T-helper 1 cell treated with Interleukin-12 subunit alpha and Interleukin-12 subunit beta and Interleukin-4 antibody, amounts not matched to agents 30 μg/mL and 1 μg/mL, for 36 hours (primary cell): ENCODE data around the gene ATP1B2.
A peak's percentile ranks its signal among the peaks of the same experiment; 100 is the strongest.
"Not testable (repeated sequence)": the region's sequence is repeated elsewhere in the genome, so short reads cannot be mapped to it uniquely, and the experiment has no call there.

Experiments
- H3K27ac Mint-ChIP-seq: one replicate; pipeline ENCODE4 v1.8.0; 2021; ENCODE audit warnings: mild to moderate bottlenecking, mixed read lengths
- H3K27me3 Mint-ChIP-seq: one replicate; pipeline ENCODE4 v1.8.0; 2021; ENCODE audit warnings: low read depth, mixed read lengths
- H3K36me3 Mint-ChIP-seq: one replicate; pipeline ENCODE4 v1.8.0; 2021; ENCODE audit warnings: low read depth, mixed read lengths
- H3K4me1 Mint-ChIP-seq: one replicate; pipeline ENCODE4 v1.8.0; 2021; ENCODE audit warnings: low read depth, mixed read lengths
- H3K4me3 Mint-ChIP-seq: one replicate; pipeline ENCODE4 v1.8.0; 2021; ENCODE audit warnings: mild to moderate bottlenecking, moderate library complexity, mixed read lengths
- H3K9me3 Mint-ChIP-seq: one replicate; pipeline ENCODE4 v1.8.0; 2021; ENCODE audit warnings: mixed read lengths

ATP1B2 gene

GRCh38 chr17:7627250-7628121 is 23.2 kb upstream of the ATP1B2 start, which contains the start of gene SAT2:
Gene SAT2 (minus strand): TSS chr17:7627821. CDS start chr17:7627635, 186 bp downstream.
- Mint-ChIP-seq H3K9me3 (no peaks in the 10 kb centered on the region), H3K27me3 (no peaks in the 10 kb centered on the region), H3K27ac (peak within 1 kb of the TSS; percentile 72), H3K4me3 (peak within 1 kb of the TSS; percentile 95), H3K36me3 (peaks cover 2% of the 10 kb centered on the region), H3K4me1 (peaks cover 8% of the 10 kb centered on the region)

- H3K9me3 Mint-ChIP-seq = no peaks in the 10 kb centered on the region
- peaks cover 9% of the 10 kb centered on the region for H3K4me1 Mint-ChIP-seq
- H3K4me3 Mint-ChIP-seq = no peak within 1 kb of the TSS
- H3K36me3 Mint-ChIP-seq = peaks cover 2% of the 10 kb centered on the region
- H3K27me3 Mint-ChIP-seq = no peaks in the 10 kb centered on the region
- H3K27ac Mint-ChIP-seq = no peak within 1 kb of the TSS
Measured at GRCh38 chr17:7629939-7630571, 20.7 kb upstream of the ATP1B2 start, which contains the start of gene SHBG. Gene SHBG (plus strand): TSS chr17:7630135. CDS start chr17:7630173, 38 bp downstream.

- Mint-ChIP-seq H3K4me1 (peaks cover 8% of the 10 kb centered on the region), H3K27me3 (no peaks in the 10 kb centered on the region), H3K27ac (no peak overlapping the region), H3K4me3 (no peak overlapping the region), H3K9me3 (no peaks in the 10 kb centered on the region), H3K36me3 (no peaks in the 10 kb centered on the region)
Measured at GRCh38 chr17:7631398-7632380, 19.0 kb upstream of the ATP1B2 start.

GRCh38 chr17:7632492-7632894 is 18.2 kb upstream of the ATP1B2 start:
- H3K4me3 Mint-ChIP-seq = no peak overlapping the region
- H3K4me1 Mint-ChIP-seq = peaks cover 4% of the 10 kb centered on the region
- no peaks in the 10 kb centered on the region for H3K9me3 Mint-ChIP-seq
- H3K27ac Mint-ChIP-seq = no peak overlapping the region
- H3K27me3 Mint-ChIP-seq = no peaks in the 10 kb centered on the region
- H3K36me3 Mint-ChIP-seq = no peaks in the 10 kb centered on the region

GRCh38 chr17:7633093-7633492 is 17.6 kb upstream of the ATP1B2 start:
- H3K27me3 Mint-ChIP-seq = no peaks in the 10 kb centered on the region
- H3K4me1 Mint-ChIP-seq = peaks cover 4% of the 10 kb centered on the region

GRCh38 chr17:7634384-7634783 is 16.3 kb upstream of the ATP1B2 start:
- H3K9me3 Mint-ChIP-seq = no peaks in the 10 kb centered on the region
- H3K4me3 Mint-ChIP-seq = no peak overlapping the region
- peaks cover 8% of the 10 kb centered on the region for H3K27me3 Mint-ChIP-seq
- H3K4me1 Mint-ChIP-seq = peaks cover 4% of the 10 kb centered on the region
- H3K36me3 Mint-ChIP-seq = no peaks in the 10 kb centered on the region
- H3K27ac Mint-ChIP-seq = no peak overlapping the region

More at GRCh38 chr17:7633093-7633492, 17.6 kb upstream of the ATP1B2 start:
- Mint-ChIP-seq H3K27ac (no peak overlapping the region), H3K9me3 (no peaks in the 10 kb centered on the region), H3K4me3 (no peak overlapping the region), H3K36me3 (no peaks in the 10 kb centered on the region)

- Mint-ChIP-seq H3K36me3 (no peaks in the 10 kb centered on the region), H3K27ac (no peak overlapping the region), H3K4me1 (peaks cover 4% of the 10 kb centered on the region), H3K27me3 (peaks cover 13% of the 10 kb centered on the region), H3K4me3 (no peak overlapping the region), H3K9me3 (no peaks in the 10 kb centered on the region)
Measured at GRCh38 chr17:7636163-7636562, 14.6 kb upstream of the ATP1B2 start.

- Mint-ChIP-seq H3K36me3 (no peaks in the 10 kb centered on the region), H3K4me3 (no peak overlapping the region), H3K27me3 (peaks cover 18% of the 10 kb centered on the region), H3K27ac (no peak overlapping the region), H3K9me3 (no peaks in the 10 kb centered on the region), H3K4me1 (peaks cover 16% of the 10 kb centered on the region)
Measured at GRCh38 chr17:7640783-7641182, 9.9 kb upstream of the ATP1B2 start.

GRCh38 chr17:7641635-7642034 is 9.1 kb upstream of the ATP1B2 start:
- not testable (repeated sequence) for H3K9me3 Mint-ChIP-seq, H3K36me3 Mint-ChIP-seq
- Mint-ChIP-seq H3K27me3 (peaks cover 22% of the 10 kb centered on the region), H3K27ac (peak overlapping the region; percentile 47), H3K4me3 (peak overlapping the region; percentile 65), H3K4me1 (peaks cover 18% of the 10 kb centered on the region)

GRCh38 chr17:7644775-7645174 is 6.0 kb upstream of the ATP1B2 start:
- Mint-ChIP-seq H3K36me3 (no peaks in the 10 kb centered on the region), H3K9me3 (no peaks in the 10 kb centered on the region), H3K27ac (peak overlapping the region; percentile 41), H3K4me1 (peaks cover 19% of the 10 kb centered on the region), H3K4me3 (peak overlapping the region; percentile 30), H3K27me3 (peaks cover 21% of the 10 kb centered on the region)

- Mint-ChIP-seq H3K4me1 (peaks cover 31% of the 10 kb centered on the region), H3K9me3 (no peaks in the 10 kb centered on the region), H3K27ac (no peak overlapping the region), H3K36me3 (peaks cover 3% of the 10 kb centered on the region), H3K4me3 (no peak overlapping the region), H3K27me3 (peaks cover 34% of the 10 kb centered on the region)
Measured at GRCh38 chr17:7646457-7646856, 4.3 kb upstream of the ATP1B2 start.

- H3K4me3 Mint-ChIP-seq = no peak overlapping the region
- no peak overlapping the region for H3K27ac Mint-ChIP-seq
- peaks cover 31% of the 10 kb centered on the region for H3K27me3 Mint-ChIP-seq
- H3K4me1 Mint-ChIP-seq = peaks cover 28% of the 10 kb centered on the region
- no peaks in the 10 kb centered on the region for H3K9me3 Mint-ChIP-seq
- H3K36me3 Mint-ChIP-seq = peaks cover 3% of the 10 kb centered on the region
Measured at GRCh38 chr17:7647018-7647417, 3.7 kb upstream of the ATP1B2 start.

GRCh38 chr17:7651097-7651664 is 455 bp downstream of the ATP1B2 start:
- H3K9me3 Mint-ChIP-seq = no peaks in the 10 kb centered on the region
- H3K27me3 Mint-ChIP-seq = peaks cover 58% of the 10 kb centered on the region
- H3K4me3 Mint-ChIP-seq = peak overlapping the region; percentile 60
- no peak overlapping the region for H3K27ac Mint-ChIP-seq
- H3K36me3 Mint-ChIP-seq = peaks cover 3% of the 10 kb centered on the region
- H3K4me1 Mint-ChIP-seq = peaks cover 13% of the 10 kb centered on the region
